Nephron progenitor cell (in vitro differentiated cells): ENCODE results near the gene OR6N2.

Source experiments
- DNase-seq: peaks from one replicate; pipeline ENCODE4 v3.0.0; 2021
- H3K27ac Mint-ChIP-seq: 2 replicates; pipeline ENCODE4 v1.8.0; 2021; ENCODE audit warnings: mild to moderate bottlenecking, moderate library complexity, mixed read lengths
- H3K27me3 Mint-ChIP-seq: 2 replicates; pipeline ENCODE4 v1.8.0; 2021; ENCODE audit warnings: mild to moderate bottlenecking, low read depth, mixed read lengths; ENCODE audit not compliant: poor library complexity
- H3K36me3 Mint-ChIP-seq: 2 replicates; pipeline ENCODE4 v1.8.0; 2021; ENCODE audit warnings: low read depth, mixed read lengths
- H3K4me1 Mint-ChIP-seq: 2 replicates; pipeline ENCODE4 v1.8.0; 2021; ENCODE audit warnings: mixed read lengths
- H3K4me3 Mint-ChIP-seq: 2 replicates; pipeline ENCODE4 v1.8.0; 2021; ENCODE audit warnings: mild to moderate bottlenecking, moderate library complexity, mixed read lengths
- H3K9me3 Mint-ChIP-seq: 2 replicates; pipeline ENCODE4 v1.8.0; 2021; ENCODE audit warnings: mild to moderate bottlenecking, moderate library complexity, mixed read lengths
- TF ChIP-seq, protein P1 (sequence below): fragments of 200-600 bp; sonication (generic); IDR thresholded peaks from 2 replicates; pipeline ENCODE4 v1.5.0; 2021; ENCODE audit warnings: antibody characterized with exemption

OR6N2 gene

DNA sequence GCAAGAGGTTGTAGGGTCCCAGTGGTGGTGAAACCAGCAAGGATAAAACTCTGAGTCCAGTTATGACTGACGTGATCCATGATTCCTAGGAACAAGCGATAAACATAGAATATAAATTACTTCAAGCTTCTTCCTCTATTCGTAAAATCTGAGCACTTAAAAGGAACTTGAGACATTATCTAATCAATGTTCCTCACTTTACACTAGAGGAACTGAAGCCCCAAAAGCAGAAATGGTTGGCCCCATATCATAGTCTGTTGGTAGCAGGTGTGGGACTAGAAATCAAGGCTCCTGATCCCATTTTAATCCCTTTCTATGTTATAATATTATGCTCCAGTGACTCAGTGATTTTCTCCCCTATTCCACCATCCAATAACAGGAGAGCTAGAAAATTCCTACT is 28.3 kb upstream of the OR6N2 start:
- peaks cover 4% of the 10 kb centered on the region for H3K27me3 Mint-ChIP-seq

DNA sequence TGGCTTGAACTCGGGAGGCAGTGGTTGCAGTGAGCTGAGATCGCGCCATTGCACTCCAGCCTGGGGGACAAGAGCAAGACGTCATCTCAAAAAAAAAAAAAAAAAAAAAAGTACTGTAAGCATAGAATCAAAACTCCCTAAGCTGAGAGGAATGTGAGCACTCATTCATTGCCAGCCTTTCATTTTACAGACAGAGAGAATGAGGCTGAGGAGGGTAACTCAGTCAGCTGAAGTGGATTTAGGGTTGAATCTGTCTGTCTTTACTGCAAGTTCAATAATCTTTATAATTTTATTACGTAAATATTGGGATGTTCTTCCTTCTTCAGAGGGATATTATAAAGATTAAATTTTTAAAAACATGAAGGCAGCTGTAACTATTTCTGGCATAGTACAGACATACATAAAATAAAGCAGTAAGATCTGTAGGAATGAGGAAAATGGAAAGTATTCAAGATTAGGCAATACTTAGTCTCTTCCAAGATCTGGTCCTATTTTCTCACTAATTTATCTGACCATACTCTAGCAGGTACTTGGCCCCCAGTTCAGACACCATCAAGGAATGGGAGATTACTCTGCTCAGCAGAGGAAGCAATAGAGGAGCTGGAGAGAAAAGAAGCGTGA is 26.0 kb upstream of the OR6N2 start:
- TF ChIP-seq, protein P1, sequence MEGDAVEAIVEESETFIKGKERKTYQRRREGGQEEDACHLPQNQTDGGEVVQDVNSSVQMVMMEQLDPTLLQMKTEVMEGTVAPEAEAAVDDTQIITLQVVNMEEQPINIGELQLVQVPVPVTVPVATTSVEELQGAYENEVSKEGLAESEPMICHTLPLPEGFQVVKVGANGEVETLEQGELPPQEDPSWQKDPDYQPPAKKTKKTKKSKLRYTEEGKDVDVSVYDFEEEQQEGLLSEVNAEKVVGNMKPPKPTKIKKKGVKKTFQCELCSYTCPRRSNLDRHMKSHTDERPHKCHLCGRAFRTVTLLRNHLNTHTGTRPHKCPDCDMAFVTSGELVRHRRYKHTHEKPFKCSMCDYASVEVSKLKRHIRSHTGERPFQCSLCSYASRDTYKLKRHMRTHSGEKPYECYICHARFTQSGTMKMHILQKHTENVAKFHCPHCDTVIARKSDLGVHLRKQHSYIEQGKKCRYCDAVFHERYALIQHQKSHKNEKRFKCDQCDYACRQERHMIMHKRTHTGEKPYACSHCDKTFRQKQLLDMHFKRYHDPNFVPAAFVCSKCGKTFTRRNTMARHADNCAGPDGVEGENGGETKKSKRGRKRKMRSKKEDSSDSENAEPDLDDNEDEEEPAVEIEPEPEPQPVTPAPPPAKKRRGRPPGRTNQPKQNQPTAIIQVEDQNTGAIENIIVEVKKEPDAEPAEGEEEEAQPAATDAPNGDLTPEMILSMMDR = no peak
- no peak for DNase-seq
- Mint-ChIP-seq H3K4me3 (no peak overlapping the region), H3K27ac (no peak overlapping the region), H3K9me3 (no peaks in the 10 kb centered on the region), H3K4me1 (no peaks in the 10 kb centered on the region), H3K27me3 (peaks cover 4% of the 10 kb centered on the region), H3K36me3 (no peaks in the 10 kb centered on the region)

More for the DNA sequence above, 28.3 kb upstream of the OR6N2 start:
- DNase-seq = no peak
- H3K36me3 Mint-ChIP-seq = no peaks in the 10 kb centered on the region
- H3K4me1 Mint-ChIP-seq = no peaks in the 10 kb centered on the region
- H3K9me3 Mint-ChIP-seq = no peaks in the 10 kb centered on the region
- TF ChIP-seq, protein P1 = no peak
- H3K27ac Mint-ChIP-seq = no peak overlapping the region
- no peak overlapping the region for H3K4me3 Mint-ChIP-seq

DNA sequence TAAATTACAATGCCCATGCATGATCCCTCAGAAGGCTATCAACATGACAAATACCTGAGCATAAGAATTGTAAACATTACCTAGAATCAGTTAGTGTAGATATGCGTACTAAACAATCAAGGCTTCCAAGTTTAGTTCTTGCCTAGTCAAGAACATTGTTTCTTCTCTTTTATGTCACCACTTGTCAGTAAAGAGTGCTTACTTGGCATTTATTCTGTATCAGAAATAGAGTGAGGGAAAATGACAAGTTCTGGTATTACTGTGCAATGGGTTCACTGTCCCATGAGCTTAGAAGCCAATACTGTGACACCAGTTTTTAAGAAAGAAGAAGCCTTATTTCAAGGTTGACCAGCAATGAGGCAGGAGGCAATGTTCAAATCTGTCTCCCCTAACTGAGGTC is 22.7 kb upstream of the OR6N2 start:
- Mint-ChIP-seq H3K4me3 (no peak overlapping the region), H3K9me3 (no peaks in the 10 kb centered on the region), H3K27ac (no peak overlapping the region), H3K27me3 (peaks cover 4% of the 10 kb centered on the region), H3K36me3 (no peaks in the 10 kb centered on the region), H3K4me1 (no peaks in the 10 kb centered on the region)
- DNase-seq = no peak
- TF ChIP-seq, protein P1 = no peak

DNA sequence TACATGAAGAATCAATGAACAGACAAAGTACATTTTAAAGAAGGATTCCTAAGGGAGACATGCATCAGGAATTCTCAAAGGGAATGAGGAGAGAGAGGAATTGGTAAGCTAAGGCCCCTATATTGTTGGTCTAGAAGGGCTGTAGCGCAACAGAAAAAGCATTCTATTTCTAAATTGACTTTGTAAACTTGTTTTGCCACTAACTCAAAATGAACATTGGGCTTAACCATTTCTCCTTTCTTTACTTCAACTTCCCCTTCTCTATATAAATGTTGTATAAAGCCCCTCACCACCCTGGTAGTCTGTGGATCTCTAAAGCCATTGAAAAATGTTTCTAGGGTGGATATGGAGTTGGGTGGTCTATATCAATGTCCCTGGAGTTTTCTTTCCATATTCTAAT is 20.4 kb upstream of the OR6N2 start:
- Mint-ChIP-seq H3K9me3 (no peaks in the 10 kb centered on the region), H3K36me3 (no peaks in the 10 kb centered on the region), H3K27ac (no peak overlapping the region), H3K27me3 (peaks cover 3% of the 10 kb centered on the region), H3K4me1 (no peaks in the 10 kb centered on the region), H3K4me3 (no peak overlapping the region)
- TF ChIP-seq, protein P1 = no peak
- no peak for DNase-seq

DNA sequence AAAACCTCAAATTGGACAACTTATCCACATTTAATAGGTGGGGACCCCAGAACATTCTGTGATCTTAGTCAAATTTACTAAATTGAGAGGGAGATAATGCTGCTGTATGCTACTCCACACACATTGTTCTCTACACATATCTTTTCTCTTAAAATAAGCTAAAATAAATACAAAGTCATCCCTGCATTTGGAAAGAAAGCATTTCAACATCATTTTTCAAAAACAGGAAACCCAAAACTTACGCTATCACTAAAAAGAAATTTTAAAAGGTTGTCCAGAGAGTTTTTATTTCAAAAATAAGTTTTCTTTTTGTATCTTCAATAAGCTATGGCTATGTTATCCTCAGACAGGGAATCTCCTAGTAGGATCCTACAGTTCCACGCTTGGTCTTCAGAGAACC is 19.5 kb upstream of the OR6N2 start:
- no peak overlapping the region for H3K4me3 Mint-ChIP-seq
- H3K36me3 Mint-ChIP-seq = no peaks in the 10 kb centered on the region
- peaks cover 3% of the 10 kb centered on the region for H3K27me3 Mint-ChIP-seq
- no peaks in the 10 kb centered on the region for H3K9me3 Mint-ChIP-seq
- H3K27ac Mint-ChIP-seq = no peak overlapping the region
- no peaks in the 10 kb centered on the region for H3K4me1 Mint-ChIP-seq
- no peak for DNase-seq
- TF ChIP-seq, protein P1 = no peak

DNA sequence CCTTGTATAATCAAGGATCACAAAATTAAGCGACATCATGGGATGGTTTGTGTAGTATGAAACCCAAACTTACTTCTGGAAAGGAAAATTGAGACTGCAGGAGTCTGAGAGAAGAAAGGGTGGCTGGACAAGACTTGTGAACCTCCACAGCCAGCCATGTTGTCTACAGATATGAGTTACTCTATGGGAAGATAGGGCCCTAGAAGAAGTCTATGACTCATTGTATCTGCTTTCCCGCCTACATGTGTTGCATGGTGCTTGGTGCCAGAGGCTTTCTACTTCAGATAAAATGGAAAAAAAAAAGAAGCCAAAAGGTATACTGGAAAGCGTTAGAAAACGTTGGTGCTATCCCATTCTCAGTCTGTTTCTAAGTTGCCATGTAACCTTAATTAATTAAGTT is 18.7 kb upstream of the OR6N2 start:
- no peak overlapping the region for H3K27ac Mint-ChIP-seq
- TF ChIP-seq, protein P1 = no peak
- H3K27me3 Mint-ChIP-seq = peaks cover 3% of the 10 kb centered on the region
- DNase-seq = no peak
- H3K4me3 Mint-ChIP-seq = no peak overlapping the region
- no peaks in the 10 kb centered on the region for H3K36me3 Mint-ChIP-seq
- no peaks in the 10 kb centered on the region for H3K4me1 Mint-ChIP-seq
- H3K9me3 Mint-ChIP-seq = no peaks in the 10 kb centered on the region
